Nephron (organoid): ENCODE data around the gene PREPL.
"Not testable (repeated sequence)": the region's sequence is repeated elsewhere in the genome, so short reads cannot be mapped to it uniquely, and the experiment has no call there.

Experiments
- H3K27ac Mint-ChIP-seq, 3 experiments: 2 replicates each; pipeline ENCODE4 v1.8.0; 2020; ENCODE audit warnings: mixed read lengths in 3 of 3, mild to moderate bottlenecking in 2 of 3, moderate library complexity in 1 of 3
- H3K27me3 Mint-ChIP-seq: 2 replicates; pipeline ENCODE4 v1.8.0; 2021; ENCODE audit warnings: low read depth, mild to moderate bottlenecking, moderate library complexity, mixed read lengths
- H3K36me3 Mint-ChIP-seq: 2 replicates; pipeline ENCODE4 v1.8.0; 2020; ENCODE audit warnings: low read depth, mixed read lengths
- H3K4me1 Mint-ChIP-seq: 2 replicates; pipeline ENCODE4 v1.8.0; 2020; ENCODE audit warnings: mixed read lengths
- H3K4me3 Mint-ChIP-seq, 3 experiments: 2 replicates each; pipeline ENCODE4 v1.8.0; 2020; ENCODE audit warnings: mild to moderate bottlenecking in 3 of 3, mixed read lengths in 3 of 3, moderate library complexity in 2 of 3
- H3K9me3 Mint-ChIP-seq: 2 replicates; pipeline ENCODE4 v1.8.0; 2020; ENCODE audit warnings: mixed read lengths
- TF ChIP-seq, protein P1 (sequence below), 3 experiments: fragments of 200-600 bp; sonication (generic); IDR thresholded peaks; one replicate each; pipeline ENCODE4 v1.5.0; 2021; ENCODE audit warnings: antibody characterized with exemption in 3 of 3; ENCODE audit not compliant: unreplicated experiment in 3 of 3

The PREPL gene

DNA sequence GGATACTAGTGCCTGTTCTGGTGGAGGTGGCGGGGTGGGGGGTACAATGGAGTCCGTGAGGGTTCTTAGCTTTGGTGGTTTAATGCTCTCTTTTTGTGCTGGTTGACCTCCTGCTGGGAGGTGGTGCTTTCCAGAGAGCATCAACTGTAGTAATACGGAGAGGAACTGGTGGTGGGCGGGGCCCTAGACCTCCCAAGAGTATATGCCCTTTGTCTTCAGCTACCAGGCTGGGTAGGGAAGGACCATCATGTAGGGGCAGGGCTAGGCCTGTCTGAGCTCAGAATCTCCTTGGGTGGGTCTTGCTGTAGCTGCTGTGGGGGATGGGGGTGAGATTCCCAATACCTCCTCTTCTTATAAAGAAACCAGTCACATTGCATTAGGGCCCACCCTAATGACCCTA is 27.6 kb upstream of the PREPL start:
- Mint-ChIP-seq H3K27ac (no peak overlapping the region), H3K27me3 (no peaks in the 10 kb centered on the region), H3K36me3 (peaks cover 27% of the 10 kb centered on the region), H3K4me1 (no peaks in the 10 kb centered on the region), H3K9me3 (peaks cover 27% of the 10 kb centered on the region), H3K4me3 (no peak overlapping the region)
- TF ChIP-seq, protein P1, sequence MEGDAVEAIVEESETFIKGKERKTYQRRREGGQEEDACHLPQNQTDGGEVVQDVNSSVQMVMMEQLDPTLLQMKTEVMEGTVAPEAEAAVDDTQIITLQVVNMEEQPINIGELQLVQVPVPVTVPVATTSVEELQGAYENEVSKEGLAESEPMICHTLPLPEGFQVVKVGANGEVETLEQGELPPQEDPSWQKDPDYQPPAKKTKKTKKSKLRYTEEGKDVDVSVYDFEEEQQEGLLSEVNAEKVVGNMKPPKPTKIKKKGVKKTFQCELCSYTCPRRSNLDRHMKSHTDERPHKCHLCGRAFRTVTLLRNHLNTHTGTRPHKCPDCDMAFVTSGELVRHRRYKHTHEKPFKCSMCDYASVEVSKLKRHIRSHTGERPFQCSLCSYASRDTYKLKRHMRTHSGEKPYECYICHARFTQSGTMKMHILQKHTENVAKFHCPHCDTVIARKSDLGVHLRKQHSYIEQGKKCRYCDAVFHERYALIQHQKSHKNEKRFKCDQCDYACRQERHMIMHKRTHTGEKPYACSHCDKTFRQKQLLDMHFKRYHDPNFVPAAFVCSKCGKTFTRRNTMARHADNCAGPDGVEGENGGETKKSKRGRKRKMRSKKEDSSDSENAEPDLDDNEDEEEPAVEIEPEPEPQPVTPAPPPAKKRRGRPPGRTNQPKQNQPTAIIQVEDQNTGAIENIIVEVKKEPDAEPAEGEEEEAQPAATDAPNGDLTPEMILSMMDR (IDR thresholded peaks at IDR 0.05; ENCODE audit: unreplicated experiment in 3 of 3), result no peak

DNA sequence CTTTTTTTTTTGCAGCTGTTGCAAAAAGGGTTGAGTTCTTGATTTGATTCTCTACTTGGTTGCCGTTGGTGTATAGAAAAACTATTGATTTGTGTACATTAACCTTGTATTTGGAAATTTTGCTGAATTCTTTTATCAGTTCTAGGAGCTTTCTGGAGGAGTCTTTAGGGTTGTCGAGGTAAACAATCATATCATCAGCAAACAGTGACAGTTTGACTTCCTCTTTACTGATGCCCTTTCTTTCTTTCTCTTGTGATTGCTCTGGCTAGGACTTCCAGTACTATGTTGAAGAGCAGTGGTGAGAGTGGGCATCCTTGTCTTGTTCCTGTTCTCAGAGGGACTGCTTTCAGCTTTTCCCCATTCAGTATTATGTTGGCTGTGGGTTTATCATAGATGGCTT is 23.9 kb upstream of the PREPL start:
- H3K9me3 Mint-ChIP-seq, result peaks cover 31% of the 10 kb centered on the region
- not testable (repeated sequence) for H3K27ac Mint-ChIP-seq

DNA sequence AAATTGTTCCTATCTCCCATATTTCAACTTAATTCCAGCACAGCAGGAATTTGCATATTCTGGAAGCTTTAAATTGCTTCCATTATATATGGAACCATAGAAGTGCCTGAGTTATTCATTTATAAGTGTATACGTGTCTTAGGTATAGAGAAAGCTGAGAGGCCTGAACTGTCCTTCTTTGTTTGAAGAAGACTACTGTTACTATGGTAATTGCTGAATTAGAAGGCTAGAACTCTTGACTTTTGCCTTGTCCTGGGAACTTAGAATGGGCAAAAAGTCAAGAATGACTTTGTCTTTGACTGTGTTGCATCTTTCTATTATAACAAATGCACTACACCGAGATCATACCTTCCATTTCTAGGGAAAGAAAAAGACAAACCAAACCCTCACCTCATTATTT is 16.2 kb upstream of the PREPL start:
- Mint-ChIP-seq H3K4me1 (no peaks in the 10 kb centered on the region), H3K9me3 (no peaks in the 10 kb centered on the region), H3K27me3 (no peaks in the 10 kb centered on the region), H3K4me3 (no peak overlapping the region), H3K36me3 (peaks cover 12% of the 10 kb centered on the region), H3K27ac (no peak overlapping the region)
- TF ChIP-seq, protein P1 (IDR thresholded peaks at IDR 0.05; ENCODE audit: unreplicated experiment in 3 of 3), result no peak

More for the DNA sequence above, 23.9 kb upstream of the PREPL start:
- H3K36me3 Mint-ChIP-seq, result peaks cover 36% of the 10 kb centered on the region
- H3K4me1 Mint-ChIP-seq, H3K4me3 Mint-ChIP-seq, H3K27me3 Mint-ChIP-seq: not testable (repeated sequence)

DNA sequence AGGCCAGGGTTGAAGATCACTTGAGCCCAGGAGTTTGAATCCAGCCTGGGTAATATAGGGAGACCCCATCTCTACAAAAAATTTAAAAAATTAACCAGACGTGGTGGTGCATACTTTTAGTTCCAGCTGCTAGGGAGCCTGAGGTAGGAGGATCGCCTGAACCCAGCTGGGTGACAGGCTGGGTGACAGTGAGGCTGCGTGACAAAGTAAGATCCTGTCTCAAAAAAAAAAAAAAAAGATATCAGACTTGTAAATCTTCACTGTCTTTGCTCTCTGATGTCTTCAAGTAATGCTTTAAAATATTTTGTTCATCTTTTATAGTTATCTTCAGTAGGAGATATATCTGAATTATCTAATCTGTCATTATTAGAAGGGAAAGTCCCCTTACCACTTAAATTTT is 11.0 kb upstream of the PREPL start:
- Mint-ChIP-seq H3K27me3 (no peaks in the 10 kb centered on the region), H3K36me3 (peaks cover 3% of the 10 kb centered on the region), H3K4me3 (no peak overlapping the region), H3K27ac (no peak overlapping the region), H3K4me1 (no peaks in the 10 kb centered on the region), H3K9me3 (no peaks in the 10 kb centered on the region)
- TF ChIP-seq, protein P1 (IDR thresholded peaks at IDR 0.05; ENCODE audit: unreplicated experiment in 3 of 3), result no peak

DNA sequence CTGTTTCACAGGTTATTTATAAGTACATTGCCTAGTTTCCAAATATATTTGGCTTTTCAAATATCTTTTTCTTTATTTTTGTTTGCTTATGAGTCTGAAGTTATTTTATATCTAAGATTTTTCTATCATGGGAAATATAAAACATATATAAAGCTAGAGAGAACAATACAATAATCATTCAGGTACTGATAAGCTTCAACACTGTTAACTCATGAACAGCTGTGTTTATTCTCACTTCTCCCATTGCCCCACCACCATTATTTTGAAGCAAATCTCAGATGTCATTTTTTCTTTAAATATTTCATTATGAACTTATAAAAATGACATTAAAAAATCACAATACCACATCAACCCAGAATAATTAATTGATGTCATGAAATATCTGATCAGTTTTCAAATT is 10.2 kb upstream of the PREPL start:
- Mint-ChIP-seq H3K9me3 (no peaks in the 10 kb centered on the region), H3K4me1 (no peaks in the 10 kb centered on the region), H3K27me3 (no peaks in the 10 kb centered on the region), H3K36me3 (peaks cover 3% of the 10 kb centered on the region), H3K4me3 (no peak overlapping the region), H3K27ac (no peak overlapping the region)
- TF ChIP-seq, protein P1 (IDR thresholded peaks at IDR 0.05; ENCODE audit: unreplicated experiment in 3 of 3), result no peak

DNA sequence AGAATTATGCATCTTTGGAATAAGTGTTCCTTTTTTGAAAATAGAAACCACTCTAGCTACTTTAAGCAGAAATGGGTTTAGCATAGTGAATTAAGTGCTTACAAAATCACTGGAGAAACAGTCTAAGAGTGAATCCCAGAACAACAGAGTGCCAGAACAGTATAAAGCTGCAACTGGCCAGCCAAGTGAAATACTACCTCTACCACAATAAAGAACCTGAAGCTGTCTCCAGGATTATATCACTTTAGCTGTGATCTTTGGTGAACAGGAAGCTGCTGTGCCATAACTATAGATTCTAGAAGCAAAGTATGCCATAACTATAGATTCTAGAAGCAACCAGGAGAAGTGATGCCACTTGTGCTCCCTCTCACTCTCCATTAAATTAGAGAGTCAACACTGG is 8.1 kb upstream of the PREPL start:
- Mint-ChIP-seq H3K27ac (no peak overlapping the region), H3K9me3 (no peaks in the 10 kb centered on the region), H3K27me3 (no peaks in the 10 kb centered on the region), H3K36me3 (no peaks in the 10 kb centered on the region), H3K4me3 (no peak overlapping the region), H3K4me1 (peaks cover under 1% of the 10 kb centered on the region)
- TF ChIP-seq, protein P1 (IDR thresholded peaks at IDR 0.05; ENCODE audit: unreplicated experiment in 3 of 3), result no peak
